Gastrocnemius medialis (tissue), 4 donors: ENCODE measurements around the gene RPS6KC1.

Source experiments
- CTCF ChIP-seq, 5 experiments: fragments of 450-650 bp in 3 of 5; fragments of 200-600 bp in 2 of 5; sonication (generic) in 2 of 5; IDR thresholded peaks in 4 of 5; conservative IDR thresholded peaks in 1 of 5; 1 replicate in 4 of 5; 2 replicates in 1 of 5; pipeline ENCODE4 v1.5.1; 2016 to 2019; ENCODE audit warnings: antibody characterized with exemption in 5 of 5, mild to moderate bottlenecking in 3 of 5, moderate library complexity in 3 of 5
- POLR2A ChIP-seq, 2 donors: fragments of 450-650 bp; IDR thresholded peaks; one replicate each; pipeline ENCODE4 v1.6.1; 2017; ENCODE audit warnings: antibody characterized with exemption in 2 of 2, mild to moderate bottlenecking in 2 of 2, moderate library complexity in 2 of 2

GRCh38 chr1:213095467-213095866, 44.4 kb downstream of the RPS6KC1 start:
- no peak for TF ChIP-seq CTCF (IDR thresholded peaks at IDR 0.05 in 4 of 5, conservative IDR thresholded peaks at IDR 0.05 in 1 of 5)
- no peak for TF ChIP-seq POLR2A (IDR thresholded peaks at IDR 0.05)
